DMS153 (cell line): ENCODE data around the gene CDSN.

Experiments used
- DNase-seq: peaks from one replicate; lab custom pipeline; 2025; lab: John Stamatoyannopoulos, UW

The CDSN gene

GRCh38 chr6:31115941-31116560, 4.2 kb downstream of the CDSN start:
- DNase-seq = no peak

- DNase-seq = no peak
Measured at GRCh38 chr6:31114970-31115849, 5.0 kb downstream of the CDSN start.

- no peak for DNase-seq
Measured at GRCh38 chr6:31114541-31114878, 5.7 kb downstream of the CDSN start, which contains the start of gene PSORS1C1. TSS of gene PSORS1C1 (plus strand) at chr6:31114800. CDS start at chr6:31129633, 14,833 bp downstream.

GRCh38 chr6:31113861-31114540, 6.2 kb downstream of the CDSN start:
- DNase-seq = no peak

- DNase-seq = no peak
Measured at GRCh38 chr6:31112478-31112877, 7.8 kb downstream of the CDSN start, which contains the start of gene C6orf15. TSS of gene C6orf15 (minus strand) at chr6:31112575. CDS start at chr6:31112555, 20 bp downstream.

- no peak for DNase-seq
Measured at GRCh38 chr6:31111712-31112111, 8.5 kb downstream of the CDSN start.

- DNase-seq = no peak
Measured at GRCh38 chr6:31110825-31111582, 9.2 kb downstream of the CDSN start.

- no peak for DNase-seq
Measured at GRCh38 chr6:31107052-31107451, 13.2 kb downstream of the CDSN start.

- DNase-seq = no peak
Measured at GRCh38 chr6:31103136-31103535, 17.1 kb downstream of the CDSN start.

- no peak for DNase-seq
Measured at GRCh38 chr6:31098449-31098938, 21.8 kb downstream of the CDSN start.

- no peak for DNase-seq
Measured at GRCh38 chr6:31096656-31097055, 23.6 kb downstream of the CDSN start.

- DNase-seq = no peak
Measured at GRCh38 chr6:31096215-31096614, 24.0 kb downstream of the CDSN start.

GRCh38 chr6:31094389-31094881, 25.8 kb downstream of the CDSN start:
- DNase-seq = peak; percentile 29

GRCh38 chr6:31092769-31093505, 27.3 kb downstream of the CDSN start:
- no peak for DNase-seq

GRCh38 chr6:31092238-31092637, 28.0 kb downstream of the CDSN start:
- no peak for DNase-seq

GRCh38 chr6:31091680-31092079, 28.6 kb downstream of the CDSN start:
- no peak for DNase-seq

GRCh38 chr6:31090973-31091364, 29.3 kb downstream of the CDSN start:
- DNase-seq = no peak

GRCh38 chr6:31090275-31090972, 29.8 kb downstream of the CDSN start:
- DNase-seq = no peak

GRCh38 chr6:31087494-31088089, 32.7 kb downstream of the CDSN start:
- peak; percentile 76 for DNase-seq
